Hepatocyte (in vitro differentiated cells): ENCODE measurements around the gene PHF2. TPM values are rescaled to one million over a fixed set of nuclear protein-coding genes. Genes with fewer than 3 reads are reported as not detected.

Source experiments
- DNase-seq: peaks from one replicate; pipeline ENCODE4 v3.0.0-alpha.2; 2016; ENCODE audit warnings: low spot score
- H2AFZ ChIP-seq: fragments of 200-600 bp; sonication (generic); 2 replicates; pipeline ENCODE4 v1.6.0; 2016; ENCODE audit warnings: antibody characterized with exemption, mild to moderate bottlenecking
- H3K27ac ChIP-seq: fragments of 200-600 bp; sonication (generic); 2 replicates; pipeline ENCODE4 v1.5.1; 2016; ENCODE audit warnings: mild to moderate bottlenecking
- H3K27me3 ChIP-seq: fragments of 200-600 bp; sonication (generic); 2 replicates; pipeline ENCODE4 v1.6.1; 2016
- H3K36me3 ChIP-seq: fragments of 200-600 bp; sonication (generic); replicated peaks from 2 replicates; pipeline ENCODE4 v1.5.1; 2016; ENCODE audit warnings: low read depth; ENCODE audit not compliant: insufficient read depth
- H3K4me1 ChIP-seq: fragments of 200-600 bp; sonication (generic); 2 replicates; pipeline ENCODE4 v1.5.1; 2016; ENCODE audit warnings: mild to moderate bottlenecking, moderate library complexity; ENCODE audit not compliant: insufficient read depth
- H3K4me2 ChIP-seq: fragments of 200-600 bp; sonication (generic); 2 replicates; pipeline ENCODE4 v1.6.0; 2016
- H3K4me3 ChIP-seq: fragments of 200-600 bp; sonication (generic); 2 replicates; pipeline ENCODE4 v1.5.1; 2016; ENCODE audit warnings: mild to moderate bottlenecking
- H3K79me2 ChIP-seq: fragments of 200-600 bp; sonication (generic); 2 replicates; pipeline ENCODE4 v1.6.0; 2017; ENCODE audit warnings: mild to moderate bottlenecking
- H3K9me2 ChIP-seq: fragments of 200-600 bp; sonication (generic); replicated peaks from 2 replicates; pipeline ENCODE4 v1.6.0; 2017; ENCODE audit warnings: mild to moderate bottlenecking; ENCODE audit not compliant: insufficient read depth
- H3K9me3 ChIP-seq: fragments of 200-600 bp; sonication (generic); 2 replicates; pipeline ENCODE4 v1.5.1; 2016; ENCODE audit warnings: low read depth, mild to moderate bottlenecking
- H4K20me1 ChIP-seq: fragments of 200-600 bp; sonication (generic); 2 replicates; pipeline ENCODE4 v1.6.0; 2016; ENCODE audit warnings: mild to moderate bottlenecking; ENCODE audit not compliant: insufficient read depth, poor library complexity, severe bottlenecking
- EZH2 ChIP-seq: fragments of 200-600 bp; sonication (generic); IDR thresholded peaks from 2 replicates; pipeline ENCODE4 v1.6.1; 2016; ENCODE audit warnings: antibody characterized with exemption, mild to moderate bottlenecking, borderline replicate concordance
- EZH2phosphoT487 ChIP-seq: fragments of 200-600 bp; sonication (generic); IDR thresholded peaks from one replicate; pipeline ENCODE4 v1.6.1; 2018; ENCODE audit warnings: antibody characterized with exemption, mild to moderate bottlenecking, low read depth, moderate library complexity; ENCODE audit not compliant: unreplicated experiment, severe bottlenecking
- WGBS: methylation state at CpG from one replicate; pipeline ENCODE4 v1.1.6; 2016; ENCODE audit warnings: low lambda C conversion rate; ENCODE audit errors: missing lambda C conversion rate; 5-methylcytosine and 5-hydroxymethylcytosine counted together
- polyA plus RNA-seq: library from polyadenylated mRNA; unstranded; fragments of >200 nt; fragmentation: Nextera tagmentation; extraction: Ambion mirVana; gene quantifications from 2 replicates; pipeline ENCODE4 v1.2.1, GENCODE V29; 2016
- total RNA-seq: library from RNA; depleted of rRNA; stranded (reverse); fragments of >200 nt; gene quantifications from 2 replicates; pipeline ENCODE4 v1.2.3, GENCODE V29; 2014
- TF ChIP-seq, protein P1 (sequence below): fragments of 200-600 bp; sonication (generic); IDR thresholded peaks from 2 replicates; pipeline ENCODE4 v1.5.1; 2016; ENCODE audit warnings: antibody characterized with exemption, mild to moderate bottlenecking; ENCODE audit not compliant: poor library complexity

The PHF2 gene
- total and polyA plus RNA-seq, 2 experiments from 2014 or later: 10.5 to 19.8 TPM

DNA sequence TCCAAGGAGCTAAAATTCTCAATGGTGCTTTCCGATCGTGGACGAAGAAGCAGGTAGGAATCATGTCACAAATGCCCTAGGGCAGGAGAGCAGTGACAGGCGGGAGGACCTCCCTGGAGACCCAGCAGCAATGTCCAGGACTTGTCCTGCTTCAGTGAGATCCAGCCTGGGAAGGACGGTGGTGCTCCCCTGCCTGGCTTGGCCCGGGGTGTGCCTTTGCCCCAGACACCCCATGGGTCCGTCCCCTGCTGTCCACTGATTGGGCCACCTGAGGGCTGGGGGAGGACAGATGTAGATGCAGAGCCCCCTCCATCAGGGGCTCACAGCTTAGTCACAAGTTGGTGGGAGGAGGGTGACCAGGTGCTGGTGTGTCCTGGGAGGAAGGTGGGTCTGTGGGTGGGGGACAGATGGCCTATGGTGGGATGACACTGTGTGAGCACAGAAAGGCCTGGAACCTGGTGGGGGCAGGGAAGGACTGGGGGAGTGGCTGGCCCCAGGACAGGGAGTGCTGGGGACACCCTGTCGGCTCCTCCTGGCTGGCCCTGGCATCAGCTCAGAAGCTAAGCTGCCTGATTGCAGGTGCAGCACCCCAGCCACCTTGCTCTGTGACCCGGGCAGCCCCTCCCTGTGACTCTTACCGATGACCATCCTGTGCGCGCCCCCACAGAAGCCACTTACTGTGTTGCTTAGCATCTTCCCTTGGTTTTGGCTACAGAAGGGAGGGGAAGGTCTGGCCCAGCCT, 82.0 kb downstream of the PHF2 start:
- no peaks in the 10 kb centered on the region for H3K79me2 ChIP-seq

GRCh38 chr9:93659044-93659836, 82.9 kb downstream of the PHF2 start:
- WGBS: 95% methylated on average over 12 of the region's 12 CpGs
- H3K9me3 ChIP-seq: no peaks in the 10 kb centered on the region
- no peaks in the 10 kb centered on the region for H4K20me1 ChIP-seq
- H3K36me3 ChIP-seq: no peaks in the 10 kb centered on the region
- no peaks in the 10 kb centered on the region for H3K4me1 ChIP-seq
- no peak overlapping the region for H3K4me2 ChIP-seq
- H3K4me3 ChIP-seq: no peak overlapping the region
- H3K79me2 ChIP-seq: no peaks in the 10 kb centered on the region
- H2AFZ ChIP-seq: no peak overlapping the region
- no peak overlapping the region for H3K27ac ChIP-seq
- no peak for TF ChIP-seq EZH2
- no peak for TF ChIP-seq EZH2phosphoT487
- TF ChIP-seq, protein P1, sequence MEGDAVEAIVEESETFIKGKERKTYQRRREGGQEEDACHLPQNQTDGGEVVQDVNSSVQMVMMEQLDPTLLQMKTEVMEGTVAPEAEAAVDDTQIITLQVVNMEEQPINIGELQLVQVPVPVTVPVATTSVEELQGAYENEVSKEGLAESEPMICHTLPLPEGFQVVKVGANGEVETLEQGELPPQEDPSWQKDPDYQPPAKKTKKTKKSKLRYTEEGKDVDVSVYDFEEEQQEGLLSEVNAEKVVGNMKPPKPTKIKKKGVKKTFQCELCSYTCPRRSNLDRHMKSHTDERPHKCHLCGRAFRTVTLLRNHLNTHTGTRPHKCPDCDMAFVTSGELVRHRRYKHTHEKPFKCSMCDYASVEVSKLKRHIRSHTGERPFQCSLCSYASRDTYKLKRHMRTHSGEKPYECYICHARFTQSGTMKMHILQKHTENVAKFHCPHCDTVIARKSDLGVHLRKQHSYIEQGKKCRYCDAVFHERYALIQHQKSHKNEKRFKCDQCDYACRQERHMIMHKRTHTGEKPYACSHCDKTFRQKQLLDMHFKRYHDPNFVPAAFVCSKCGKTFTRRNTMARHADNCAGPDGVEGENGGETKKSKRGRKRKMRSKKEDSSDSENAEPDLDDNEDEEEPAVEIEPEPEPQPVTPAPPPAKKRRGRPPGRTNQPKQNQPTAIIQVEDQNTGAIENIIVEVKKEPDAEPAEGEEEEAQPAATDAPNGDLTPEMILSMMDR: no peak
- no peaks in the 10 kb centered on the region for H3K9me2 ChIP-seq
- DNase-seq: no peak
- no peaks in the 10 kb centered on the region for H3K27me3 ChIP-seq

More for the DNA sequence above, 82.0 kb downstream of the PHF2 start:
- Histone ChIP-seq H4K20me1 (no peaks in the 10 kb centered on the region), H2AFZ (no peak overlapping the region), H3K9me2 (no peaks in the 10 kb centered on the region), H3K27ac (no peak overlapping the region), H3K36me3 (no peaks in the 10 kb centered on the region), H3K4me2 (no peak overlapping the region), H3K9me3 (no peaks in the 10 kb centered on the region), H3K27me3 (no peaks in the 10 kb centered on the region), H3K4me1 (no peaks in the 10 kb centered on the region), H3K4me3 (no peak overlapping the region)
- TF ChIP-seq, protein P1: no peak
- TF ChIP-seq EZH2phosphoT487: no peak
- TF ChIP-seq EZH2: no peak
- no peak for DNase-seq
- WGBS: 95% methylated on average over 12 of the region's 12 CpGs

GRCh38 chr9:93659837-93660177, 83.4 kb downstream of the PHF2 start:
- no peaks in the 10 kb centered on the region for H3K9me2 ChIP-seq
- H3K27ac ChIP-seq: no peak overlapping the region
- H3K36me3 ChIP-seq: no peaks in the 10 kb centered on the region
- H4K20me1 ChIP-seq: no peaks in the 10 kb centered on the region
- H2AFZ ChIP-seq: no peak overlapping the region
- WGBS: 100% methylated on average over 4 of the region's 4 CpGs
- no peak overlapping the region for H3K4me2 ChIP-seq
- H3K9me3 ChIP-seq: no peaks in the 10 kb centered on the region
- no peaks in the 10 kb centered on the region for H3K4me1 ChIP-seq
- no peaks in the 10 kb centered on the region for H3K79me2 ChIP-seq
- no peak overlapping the region for H3K4me3 ChIP-seq
- TF ChIP-seq, protein P1: no peak
- TF ChIP-seq EZH2phosphoT487 (no peak), EZH2 (no peak)
- no peaks in the 10 kb centered on the region for H3K27me3 ChIP-seq
- no peak for DNase-seq
